ENCODE data around the gene CRACR2B. TPM values are rescaled to one million over a fixed set of nuclear protein-coding genes. Genes with fewer than 3 reads are reported as not detected.

CRACR2B gene
- total and polyA plus RNA-seq, 2 of the 13 experiments (the other 11 are each of a cell fraction or from before 2014, with no cell fraction given), result 14.9 to 21.0 TPM

DNA sequence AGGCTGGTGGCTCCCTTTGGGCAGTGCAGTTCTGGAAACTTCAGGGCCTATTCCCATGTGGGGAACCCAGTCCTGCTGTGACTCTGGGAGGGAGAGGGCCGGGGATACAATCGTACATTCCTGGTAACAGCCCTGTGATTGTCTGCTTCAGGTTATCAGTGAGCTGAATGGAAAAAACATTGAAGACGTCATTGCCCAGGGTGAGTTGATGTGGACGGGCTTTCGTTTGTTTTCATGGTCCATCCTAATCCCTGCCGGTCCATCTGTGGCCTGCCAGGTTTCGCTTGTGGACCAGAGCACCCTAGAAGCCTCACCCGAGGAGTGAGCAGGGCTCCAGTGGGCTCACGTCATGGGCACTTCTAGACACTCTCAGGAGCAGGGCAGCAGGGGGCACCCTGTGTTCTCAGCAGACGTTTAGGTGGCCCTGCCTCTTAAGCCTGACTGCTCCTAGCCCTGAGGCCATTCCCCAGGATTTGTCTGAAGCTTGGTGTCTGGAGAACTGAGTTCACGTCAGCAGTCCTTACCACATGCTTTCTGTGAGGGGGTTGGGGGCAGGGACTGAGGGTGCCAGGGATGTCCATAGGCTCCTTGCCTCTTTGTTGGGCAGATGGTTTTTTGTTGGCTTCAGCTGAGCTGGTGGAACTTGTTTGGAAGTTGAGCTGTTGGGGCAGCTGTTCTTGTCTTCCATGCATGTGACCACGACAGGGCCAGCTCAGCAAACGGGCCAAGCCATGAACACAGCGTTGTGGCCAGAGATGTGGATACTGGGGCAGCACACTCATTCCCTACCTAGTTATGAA is 16.1 kb upstream of the CRACR2B start:
- no peaks in the 10 kb centered on the region for H3K9me3 ChIP-seq (ENCODE audit: low read length)
- no TSS peak for BruUV-seq (replicated peaks)
- peaks cover 19 to 27% of the 10 kb centered on the region in 2 experiments for H3K36me3 ChIP-seq (replicated peaks in 1 of 2; ENCODE audit: control insufficient read depth in 1 of 2, insufficient read depth in 2 of 2, low read length in 2 of 2)
- peaks cover 41% of the 10 kb centered on the region for H3K4me1 ChIP-seq (ENCODE audit: insufficient read depth, low read length)
- ATAC-seq (no peak), DNase-seq (ENCODE audit: low spot score) (no peak), FAIRE-seq (no peak)
- in situ Hi-C loops (cut with HindIII; ENCODE audit: extremely low pct_ligation_motif_present, low pct_unique_long_range_greater_than_20kb) (no loop called here), intact Hi-C loops (cut with micrococcal nuclease; ENCODE audit: unreplicated experiment) (no loop called here)
- no peak overlapping the region for H2AFZ ChIP-seq (ENCODE audit: low read length)
- 59% methylated on average over 13 of the region's 14 CpGs for WGBS (ENCODE audit: low lambda C conversion rate)
- H3K27me3 ChIP-seq (ENCODE audit: control insufficient read depth in 1 of 2, insufficient read depth in 2 of 2, low read length in 2 of 2), result no peaks in the 10 kb centered on the region; a peak in 1 of 5 replicates
- H3K79me2 ChIP-seq (ENCODE audit: insufficient read depth, low read length), result peaks cover 33% of the 10 kb centered on the region
- POLR2A ChIA-PET, result interaction anchor here (0.8 to 1.9 kb wide), 4 partner anchors 8 to 141 kb away, joined by 3 to 14 read pairs (median 6); partner anchors contain the start of gene PNPLA2
- H4K20me1 ChIP-seq (ENCODE audit: insufficient read depth, low read length), result peaks cover 24% of the 10 kb centered on the region
- CTCF ChIA-PET (ENCODE audit: low intra/inter-chr PET ratio, low total read pairs), result no interaction called here
- H3K4me3 ChIP-seq (replicated peaks in 1 of 3; ENCODE audit: insufficient read depth in 1 of 3, low read depth in 2 of 3, low read length in 3 of 3), result peak overlapping the region; percentile 97 to 100 (median 99); a peak in 5 of 6 replicates
- H3K27ac ChIP-seq (ENCODE audit: extremely low read length, insufficient read depth, low read length), result peak overlapping the region; percentile 95
- H3K9ac ChIP-seq (ENCODE audit: insufficient read depth, low read depth, low read length), result peak overlapping the region; percentile 98
- H3K4me2 ChIP-seq (ENCODE audit: low read depth, low read length), result peak overlapping the region; percentile 93
- TF ChIP-seq ZFX (CRISPR knock-in tag; IDR thresholded peaks at IDR 0.05; ENCODE audit: low read depth), result no peak
- TF ChIP-seq MIER2 (CRISPR knock-in tag; IDR thresholded peaks at IDR 0.05), result no peak
- peak; percentile 23; the same call in 1 of the 2 replicates for TF ChIP-seq STAG1 (CRISPR knock-in tag; IDR thresholded peaks at IDR 0.05)
- no peak for TF ChIP-seq MAZ (IDR thresholded peaks at IDR 0.05; ENCODE audit: borderline replicate concordance, low read depth, low read length)
- TF ChIP-seq MAZ (CRISPR knock-in tag; IDR thresholded peaks at IDR 0.05; ENCODE audit: low read depth), result 0 out of 2 replicates have a peak, but pooled peaks have one; percentile 32
- TF ChIP-seq KAT2B (IDR thresholded peaks at IDR 0.05; ENCODE audit: borderline replicate concordance, low read depth, low read length), result no peak
- peak; percentile 21; the same call in 1 of the 2 replicates for TF ChIP-seq RBFOX2 (IDR thresholded peaks at IDR 0.05; ENCODE audit: low read depth, low read length)
- TF ChIP-seq CTCF (CRISPR knock-in tag; IDR thresholded peaks at IDR 0.05), result peak; percentile 49
- TF ChIP-seq, protein P1, sequence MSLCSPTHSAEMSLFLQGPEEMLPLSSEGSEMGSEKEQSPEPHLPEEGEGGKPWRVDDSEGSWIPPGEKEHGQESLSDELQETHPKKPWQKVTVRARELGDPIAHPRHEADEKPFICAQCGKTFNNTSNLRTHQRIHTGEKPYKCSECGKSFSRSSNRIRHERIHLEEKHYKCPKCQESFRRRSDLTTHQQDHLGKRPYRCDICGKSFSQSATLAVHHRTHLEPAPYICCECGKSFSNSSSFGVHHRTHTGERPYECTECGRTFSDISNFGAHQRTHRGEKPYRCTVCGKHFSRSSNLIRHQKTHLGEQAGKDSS (CRISPR knock-in tag; IDR thresholded peaks at IDR 0.05; ENCODE audit: borderline replicate concordance, low read depth), result no peak
- TF ChIP-seq MTF2 (CRISPR knock-in tag; IDR thresholded peaks at IDR 0.05; ENCODE audit: borderline replicate concordance), result no peak
- TF ChIP-seq, protein P2, sequence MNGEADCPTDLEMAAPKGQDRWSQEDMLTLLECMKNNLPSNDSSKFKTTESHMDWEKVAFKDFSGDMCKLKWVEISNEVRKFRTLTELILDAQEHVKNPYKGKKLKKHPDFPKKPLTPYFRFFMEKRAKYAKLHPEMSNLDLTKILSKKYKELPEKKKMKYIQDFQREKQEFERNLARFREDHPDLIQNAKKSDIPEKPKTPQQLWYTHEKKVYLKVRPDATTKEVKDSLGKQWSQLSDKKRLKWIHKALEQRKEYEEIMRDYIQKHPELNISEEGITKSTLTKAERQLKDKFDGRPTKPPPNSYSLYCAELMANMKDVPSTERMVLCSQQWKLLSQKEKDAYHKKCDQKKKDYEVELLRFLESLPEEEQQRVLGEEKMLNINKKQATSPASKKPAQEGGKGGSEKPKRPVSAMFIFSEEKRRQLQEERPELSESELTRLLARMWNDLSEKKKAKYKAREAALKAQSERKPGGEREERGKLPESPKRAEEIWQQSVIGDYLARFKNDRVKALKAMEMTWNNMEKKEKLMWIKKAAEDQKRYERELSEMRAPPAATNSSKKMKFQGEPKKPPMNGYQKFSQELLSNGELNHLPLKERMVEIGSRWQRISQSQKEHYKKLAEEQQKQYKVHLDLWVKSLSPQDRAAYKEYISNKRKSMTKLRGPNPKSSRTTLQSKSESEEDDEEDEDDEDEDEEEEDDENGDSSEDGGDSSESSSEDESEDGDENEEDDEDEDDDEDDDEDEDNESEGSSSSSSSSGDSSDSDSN (CRISPR knock-in tag; IDR thresholded peaks at IDR 0.05), result 0 out of 2 replicates have a peak, but pooled peaks have one; percentile 24
- 0 out of 2 replicates have a peak, but pooled peaks have one; percentile 51 for TF ChIP-seq HNRNPL (IDR thresholded peaks at IDR 0.05; ENCODE audit: low read depth, low read length)
- TF ChIP-seq XRCC5 (optimal IDR thresholded peaks at IDR 0.05; ENCODE audit: low read length), result peak; percentile 11
- no peak for TF ChIP-seq TRAFD1 (CRISPR knock-in tag; IDR thresholded peaks at IDR 0.05; ENCODE audit: borderline replicate concordance)
- no peak for TF ChIP-seq ZNF740 (CRISPR knock-in tag; IDR thresholded peaks at IDR 0.05)
- TF ChIP-seq POLR2AphosphoS5 (IDR thresholded peaks at IDR 0.05; ENCODE audit: low read depth, low read length), result no peak

All from HepG2 (cell line).